Endodermal cell (in vitro differentiated cells): ENCODE data around the gene B4GALT6. TPM values are rescaled to one million over a fixed set of nuclear protein-coding genes. Genes with fewer than 3 reads are reported as not detected.

ENCODE experiments used
- DNase-seq: peaks from one replicate; pipeline ENCODE4 v3.0.0-alpha.2; 2017
- H3K27ac ChIP-seq: 2 replicates; pipeline ENCODE4 v1.5.1; 2013; ENCODE audit warnings: mild to moderate bottlenecking, low read depth, low read length, moderate library complexity
- H3K27me3 ChIP-seq: 2 replicates; pipeline ENCODE4 v1.6.1; 2013; ENCODE audit warnings: mild to moderate bottlenecking, low read length, moderate library complexity; ENCODE audit not compliant: insufficient read depth, control insufficient read depth, poor library complexity, severe bottlenecking
- H3K36me3 ChIP-seq: 2 replicates; pipeline ENCODE4 v1.7.0; 2013; ENCODE audit warnings: mild to moderate bottlenecking, low read length, moderate library complexity; ENCODE audit not compliant: control insufficient read depth, insufficient read depth
- H3K4me1 ChIP-seq: one replicate; pipeline ENCODE4 v1.7.0; 2013; ENCODE audit warnings: low read length; ENCODE audit not compliant: control insufficient read depth, insufficient read depth
- H3K4me3 ChIP-seq: 2 replicates; pipeline ENCODE4 v1.5.1; 2013; ENCODE audit warnings: mild to moderate bottlenecking, low read length, moderate library complexity
- H3K9ac ChIP-seq: 2 replicates; pipeline ENCODE4 v1.6.1; 2013; ENCODE audit warnings: mild to moderate bottlenecking, low read length, moderate library complexity; ENCODE audit not compliant: poor library complexity, severe bottlenecking; ENCODE audit errors: extremely low read depth
- H3K9me3 ChIP-seq: 2 replicates; pipeline ENCODE4 v1.6.1; 2013; ENCODE audit warnings: mild to moderate bottlenecking, low read length, moderate library complexity; ENCODE audit not compliant: control insufficient read depth
- H3K27ac Mint-ChIP-seq: 2 replicates; pipeline ENCODE4 v1.8.0; 2020; ENCODE audit warnings: mixed read lengths
- H3K27me3 Mint-ChIP-seq: 2 replicates; pipeline ENCODE4 v1.8.0; 2021; ENCODE audit warnings: mild to moderate bottlenecking, mixed read lengths; ENCODE audit not compliant: insufficient read depth
- H3K36me3 Mint-ChIP-seq: 2 replicates; pipeline ENCODE4 v1.8.0; 2020; ENCODE audit warnings: low read depth, mixed read lengths
- H3K4me1 Mint-ChIP-seq: 2 replicates; pipeline ENCODE4 v1.8.0; 2020; ENCODE audit warnings: mixed read lengths
- H3K4me3 Mint-ChIP-seq: 2 replicates; pipeline ENCODE4 v1.8.0; 2020; ENCODE audit warnings: mild to moderate bottlenecking, moderate library complexity, mixed read lengths
- H3K9me3 Mint-ChIP-seq: 2 replicates; pipeline ENCODE4 v1.8.0; 2020; ENCODE audit warnings: mild to moderate bottlenecking, mixed read lengths
- WGBS, 2 experiments: methylation state at CpG; one replicate each; pipeline versions ENCODE4 v1.1.5 to v1.1.7; 2013; ENCODE audit warnings: missing lambda C conversion rate in 2 of 2, mixed read lengths in 1 of 2; ENCODE audit not compliant: insufficient coverage in 1 of 2, insufficient read length in 1 of 2; 5-methylcytosine and 5-hydroxymethylcytosine counted together
- total RNA-seq, 2 donors: library from RNA; stranded (reverse); fragmentation: NEBNext Ultra II Directional in 1 of 2; extraction: Animal tissue kit (Norgen Biotek cat#: 25700) in 1 of 2; gene quantifications; 2 replicates in 1 of 2; 3 replicates in 1 of 2; pipeline ENCODE4 v1.2.1, GENCODE V29; 2021
- TF ChIP-seq, protein P1 (sequence below): fragments of 200-600 bp; sonication (generic); conservative IDR thresholded peaks from 2 replicates; pipeline ENCODE4 v1.5.0; 2021; ENCODE audit warnings: antibody characterized with exemption, mild to moderate bottlenecking

The B4GALT6 gene
- total RNA-seq, 2 donors from 2014 or later, result 47.7 to 48.4 TPM

DNA sequence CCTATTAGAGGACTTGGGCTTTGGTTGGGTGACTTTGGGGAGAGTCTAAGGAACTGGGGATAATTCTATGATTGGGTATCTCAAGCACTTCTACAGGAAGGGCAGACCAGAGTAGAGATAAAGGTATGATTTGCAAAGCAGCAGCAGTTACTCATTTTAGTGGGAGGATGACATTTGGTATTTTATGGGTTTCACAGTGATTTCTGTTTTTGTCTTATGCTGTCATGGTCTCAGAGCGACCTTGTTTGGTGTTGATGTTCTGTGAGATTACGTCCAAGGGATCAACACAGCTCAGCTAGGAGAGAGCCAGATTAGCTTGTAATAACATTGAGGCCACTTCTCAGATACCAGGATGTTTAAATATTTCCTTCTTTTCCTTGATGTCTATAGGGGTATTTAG, 74.5 kb downstream of the B4GALT6 start:
- H3K36me3 Mint-ChIP-seq, result no peaks in the 10 kb centered on the region
- H3K4me3 Mint-ChIP-seq, result no peak overlapping the region
- Histone ChIP-seq H3K27me3 (no peaks in the 10 kb centered on the region), H3K27ac (no peak overlapping the region), H3K36me3 (no peaks in the 10 kb centered on the region), H3K4me1 (peaks cover 1% of the 10 kb centered on the region), H3K4me3 (no peak overlapping the region), H3K9me3 (no peaks in the 10 kb centered on the region), H3K9ac (no peak overlapping the region)
- TF ChIP-seq, protein P1, sequence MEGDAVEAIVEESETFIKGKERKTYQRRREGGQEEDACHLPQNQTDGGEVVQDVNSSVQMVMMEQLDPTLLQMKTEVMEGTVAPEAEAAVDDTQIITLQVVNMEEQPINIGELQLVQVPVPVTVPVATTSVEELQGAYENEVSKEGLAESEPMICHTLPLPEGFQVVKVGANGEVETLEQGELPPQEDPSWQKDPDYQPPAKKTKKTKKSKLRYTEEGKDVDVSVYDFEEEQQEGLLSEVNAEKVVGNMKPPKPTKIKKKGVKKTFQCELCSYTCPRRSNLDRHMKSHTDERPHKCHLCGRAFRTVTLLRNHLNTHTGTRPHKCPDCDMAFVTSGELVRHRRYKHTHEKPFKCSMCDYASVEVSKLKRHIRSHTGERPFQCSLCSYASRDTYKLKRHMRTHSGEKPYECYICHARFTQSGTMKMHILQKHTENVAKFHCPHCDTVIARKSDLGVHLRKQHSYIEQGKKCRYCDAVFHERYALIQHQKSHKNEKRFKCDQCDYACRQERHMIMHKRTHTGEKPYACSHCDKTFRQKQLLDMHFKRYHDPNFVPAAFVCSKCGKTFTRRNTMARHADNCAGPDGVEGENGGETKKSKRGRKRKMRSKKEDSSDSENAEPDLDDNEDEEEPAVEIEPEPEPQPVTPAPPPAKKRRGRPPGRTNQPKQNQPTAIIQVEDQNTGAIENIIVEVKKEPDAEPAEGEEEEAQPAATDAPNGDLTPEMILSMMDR, result no peak
- H3K27me3 Mint-ChIP-seq, result no peaks in the 10 kb centered on the region
- peaks cover 36% of the 10 kb centered on the region for H3K4me1 Mint-ChIP-seq
- no peaks in the 10 kb centered on the region for H3K9me3 Mint-ChIP-seq
- no peak overlapping the region for H3K27ac Mint-ChIP-seq
- WGBS, 2 experiments, result 91 to 100% methylated on average over 1 to 2 of the region's 2 CpGs
- DNase-seq, result no peak

- no peaks in the 10 kb centered on the region for H3K4me1 ChIP-seq
- 91 to 100% methylated on average over 2 to 5 of the region's 5 CpGs for WGBS, 2 experiments
- Mint-ChIP-seq H3K4me3 (no peak overlapping the region), H3K27me3 (no peaks in the 10 kb centered on the region), H3K9me3 (no peaks in the 10 kb centered on the region), H3K36me3 (no peaks in the 10 kb centered on the region), H3K27ac (no peak overlapping the region), H3K4me1 (peaks cover 27% of the 10 kb centered on the region)
- TF ChIP-seq, protein P1, result no peak
- H3K27ac ChIP-seq, result no peak overlapping the region
- H3K36me3 ChIP-seq, result no peaks in the 10 kb centered on the region
- no peak overlapping the region for H3K9ac ChIP-seq
- no peaks in the 10 kb centered on the region for H3K9me3 ChIP-seq
- H3K27me3 ChIP-seq, result no peaks in the 10 kb centered on the region
- no peak overlapping the region for H3K4me3 ChIP-seq
- DNase-seq, result no peak
These were observed 77.0 kb downstream of the B4GALT6 start for GRCh38 chr18:31607384-31607783.

- Mint-ChIP-seq H3K4me1 (peaks cover 16% of the 10 kb centered on the region), H3K36me3 (no peaks in the 10 kb centered on the region), H3K9me3 (no peaks in the 10 kb centered on the region), H3K27ac (no peak overlapping the region), H3K4me3 (no peak overlapping the region), H3K27me3 (no peaks in the 10 kb centered on the region)
- H3K27ac ChIP-seq, result no peak overlapping the region
- H3K9me3 ChIP-seq, result no peaks in the 10 kb centered on the region
- no peaks in the 10 kb centered on the region for H3K4me1 ChIP-seq
- TF ChIP-seq, protein P1, result no peak
- H3K4me3 ChIP-seq, result no peak overlapping the region
- H3K9ac ChIP-seq, result no peak overlapping the region
- WGBS, 2 experiments, result 89% methylated on average over 2 of the region's 2 CpGs; no CpG with 5 or more reads in 1 of the 2 experiments
- H3K36me3 ChIP-seq, result no peaks in the 10 kb centered on the region
- no peaks in the 10 kb centered on the region for H3K27me3 ChIP-seq
- no peak for DNase-seq
These were observed 78.1 kb downstream of the B4GALT6 start for GRCh38 chr18:31606265-31606664.
